HUES6 (cell line): Measurements from ENCODE around the gene BCAR1.
"Not testable (repeated sequence)": the region's sequence is repeated elsewhere in the genome, so short reads cannot be mapped to it uniquely, and the experiment has no call there.

ENCODE experiments used
- H3K27ac ChIP-seq: 2 replicates; pipeline ENCODE4 v1.7.0; 2013; ENCODE audit warnings: low read depth, mild to moderate bottlenecking, low read length, inconsistent platforms
- H3K27me3 ChIP-seq: 2 replicates; pipeline ENCODE4 v1.6.1; 2013; ENCODE audit warnings: low read length; ENCODE audit not compliant: control insufficient read depth, insufficient read depth
- H3K36me3 ChIP-seq: 2 replicates; pipeline ENCODE4 v1.6.1; 2013; ENCODE audit warnings: low read length; ENCODE audit not compliant: control insufficient read depth, insufficient read depth
- H3K4me1 ChIP-seq: 2 replicates; pipeline ENCODE4 v1.6.1; 2013; ENCODE audit warnings: low read length; ENCODE audit not compliant: control insufficient read depth, insufficient read depth
- H3K4me3 ChIP-seq: 2 replicates; pipeline ENCODE4 v1.5.1; 2013; ENCODE audit warnings: low read depth, low read length
- H3K9ac ChIP-seq: one replicate; pipeline ENCODE4 v1.6.1; 2013; ENCODE audit warnings: mild to moderate bottlenecking, low read length
- H3K9me3 ChIP-seq: 2 replicates; pipeline ENCODE4 v1.6.1; 2013; ENCODE audit warnings: low read depth, low read length; ENCODE audit not compliant: control insufficient read depth, insufficient read depth

Gene BCAR1

GRCh38 chr16:75244844-75245758 is 6.3 kb downstream of the BCAR1 start:
- H3K4me3 ChIP-seq = peak overlapping the region; percentile 14; the same call in 1 of the 2 replicates
- peaks cover 60% of the 10 kb centered on the region for H3K36me3 ChIP-seq
- no peaks in the 10 kb centered on the region for H3K9me3 ChIP-seq
- no peaks in the 10 kb centered on the region for H3K27me3 ChIP-seq
- peak overlapping the region; percentile 82 for H3K9ac ChIP-seq
- peaks cover 72% of the 10 kb centered on the region for H3K4me1 ChIP-seq
- H3K27ac ChIP-seq = peak overlapping the region; percentile 95

- Histone ChIP-seq H3K36me3 (peaks cover 68% of the 10 kb centered on the region), H3K4me3 (no peak overlapping the region; the same call in 1 of the 2 replicates), H3K9ac (peak overlapping the region; percentile 82), H3K27ac (peak overlapping the region; percentile 95), H3K4me1 (peaks cover 72% of the 10 kb centered on the region), H3K27me3 (no peaks in the 10 kb centered on the region), H3K9me3 (no peaks in the 10 kb centered on the region)
Measured at GRCh38 chr16:75244225-75244809, 7.1 kb downstream of the BCAR1 start.

GRCh38 chr16:75243667-75244224 is 7.7 kb downstream of the BCAR1 start:
- Histone ChIP-seq H3K9ac (peak overlapping the region; percentile 82), H3K36me3 (peaks cover 67% of the 10 kb centered on the region), H3K4me3 (no peak overlapping the region), H3K4me1 (peaks cover 72% of the 10 kb centered on the region), H3K27me3 (no peaks in the 10 kb centered on the region), H3K9me3 (no peaks in the 10 kb centered on the region), H3K27ac (peak overlapping the region; percentile 95)

GRCh38 chr16:75242436-75243078 is 8.9 kb downstream of the BCAR1 start:
- not testable (repeated sequence) for H3K4me3 ChIP-seq, H3K9me3 ChIP-seq, H3K27ac ChIP-seq, H3K9ac ChIP-seq, H3K27me3 ChIP-seq
- peaks cover 67% of the 10 kb centered on the region for H3K4me1 ChIP-seq
- H3K36me3 ChIP-seq = peaks cover 70% of the 10 kb centered on the region

GRCh38 chr16:75241955-75242354 is 9.5 kb downstream of the BCAR1 start:
- Histone ChIP-seq H3K4me3 (no peak overlapping the region), H3K27ac (no peak overlapping the region), H3K9ac (no peak overlapping the region), H3K27me3 (no peaks in the 10 kb centered on the region), H3K36me3 (peaks cover 72% of the 10 kb centered on the region), H3K9me3 (no peaks in the 10 kb centered on the region), H3K4me1 (peaks cover 61% of the 10 kb centered on the region)

- H3K4me1 ChIP-seq = peaks cover 56% of the 10 kb centered on the region
- no peaks in the 10 kb centered on the region for H3K27me3 ChIP-seq
Measured at GRCh38 chr16:75241412-75241811, 10.0 kb downstream of the BCAR1 start.

GRCh38 chr16:75240633-75241032 is 10.8 kb downstream of the BCAR1 start:
- H3K9me3 ChIP-seq, H3K27me3 ChIP-seq, H3K9ac ChIP-seq, H3K27ac ChIP-seq, H3K4me3 ChIP-seq: not testable (repeated sequence)
- H3K36me3 ChIP-seq = peaks cover 79% of the 10 kb centered on the region
- peaks cover 48% of the 10 kb centered on the region for H3K4me1 ChIP-seq

More at GRCh38 chr16:75241412-75241811, 10.0 kb downstream of the BCAR1 start:
- no peak overlapping the region for H3K27ac ChIP-seq
- no peak overlapping the region for H3K9ac ChIP-seq
- peaks cover 72% of the 10 kb centered on the region for H3K36me3 ChIP-seq
- no peaks in the 10 kb centered on the region for H3K9me3 ChIP-seq
- no peak overlapping the region for H3K4me3 ChIP-seq

GRCh38 chr16:75239542-75240122 is 11.8 kb downstream of the BCAR1 start:
- Histone ChIP-seq H3K27ac (peak overlapping the region; percentile 55; the same call in 1 of the 2 replicates), H3K4me3 (no peak overlapping the region), H3K9me3 (no peaks in the 10 kb centered on the region), H3K36me3 (peaks cover 89% of the 10 kb centered on the region), H3K27me3 (no peaks in the 10 kb centered on the region), H3K9ac (no peak overlapping the region), H3K4me1 (peaks cover 38% of the 10 kb centered on the region)

- H3K27ac ChIP-seq = peak overlapping the region; percentile 55
- no peaks in the 10 kb centered on the region for H3K27me3 ChIP-seq
- H3K36me3 ChIP-seq = peaks cover 89% of the 10 kb centered on the region
- no peaks in the 10 kb centered on the region for H3K9me3 ChIP-seq
- H3K9ac ChIP-seq = peak overlapping the region; percentile 9
- peaks cover 32% of the 10 kb centered on the region; the same call in 1 of the 2 replicates for H3K4me1 ChIP-seq
- H3K4me3 ChIP-seq = no peak overlapping the region
Measured at GRCh38 chr16:75238853-75239541, 12.4 kb downstream of the BCAR1 start.
